HUES64 (cell line): ENCODE measurements around the gene CD74.
"Not testable (repeated sequence)": the region's sequence is repeated elsewhere in the genome, so short reads cannot be mapped to it uniquely, and the experiment has no call there.

Experiments
- H3K27ac ChIP-seq: 2 replicates; pipeline ENCODE4 v1.7.0; 2013; ENCODE audit warnings: low read depth, low read length, inconsistent platforms
- H3K27me3 ChIP-seq: 2 replicates; pipeline ENCODE4 v1.6.1; 2013; ENCODE audit warnings: mild to moderate bottlenecking, low read length; ENCODE audit not compliant: insufficient read depth
- H3K36me3 ChIP-seq: 2 replicates; pipeline ENCODE4 v1.6.1; 2013; ENCODE audit warnings: mild to moderate bottlenecking, low read length; ENCODE audit not compliant: insufficient read depth
- H3K4me1 ChIP-seq: 2 replicates; pipeline ENCODE4 v1.6.1; 2013; ENCODE audit warnings: mild to moderate bottlenecking, low read length, moderate library complexity; ENCODE audit not compliant: insufficient read depth
- H3K4me3 ChIP-seq: 2 replicates; pipeline ENCODE4 v1.5.1; 2013; ENCODE audit warnings: mild to moderate bottlenecking, low read length, moderate library complexity
- H3K9ac ChIP-seq: 2 replicates; pipeline ENCODE4 v1.6.1; 2013; ENCODE audit warnings: mild to moderate bottlenecking, low read depth, low read length
- H3K9me3 ChIP-seq: 2 replicates; pipeline ENCODE4 v1.6.1; 2013; ENCODE audit warnings: low read depth, low read length; ENCODE audit not compliant: insufficient read depth
- WGBS: fragments of 150-250, 120-280 bp; methylation state at CpG from one replicate; pipeline ENCODE4 v1.1.7; 2013; ENCODE audit warnings: missing lambda C conversion rate; 5-methylcytosine and 5-hydroxymethylcytosine counted together

Gene CD74

DNA sequence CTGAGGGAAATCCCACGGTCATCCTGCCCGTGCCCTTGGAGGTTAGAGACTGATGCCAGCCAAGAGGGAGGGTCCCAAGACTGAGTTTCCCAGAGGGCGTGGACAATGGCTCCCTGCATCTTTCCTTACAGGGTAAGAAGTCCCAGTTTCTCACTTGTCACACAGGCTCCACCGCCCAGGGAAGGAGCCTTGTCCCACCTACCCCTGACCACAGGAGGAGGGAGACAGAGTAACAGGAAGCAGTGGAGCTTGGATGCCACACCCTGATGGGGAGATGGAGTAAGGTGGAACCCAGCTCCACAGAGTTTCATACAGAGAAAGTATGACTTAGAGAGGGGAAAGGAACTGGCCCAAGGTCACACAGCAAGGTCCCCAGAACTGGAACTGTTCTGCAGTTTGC, 9.4 kb upstream of the CD74 start:
- WGBS: 57% methylated on average over 4 of the region's 4 CpGs
- no peak overlapping the region for H3K4me3 ChIP-seq
- H3K27me3 ChIP-seq: no peaks in the 10 kb centered on the region
- no peaks in the 10 kb centered on the region for H3K4me1 ChIP-seq
- no peaks in the 10 kb centered on the region for H3K36me3 ChIP-seq
- no peaks in the 10 kb centered on the region for H3K9me3 ChIP-seq
- no peak overlapping the region for H3K9ac ChIP-seq
- H3K27ac ChIP-seq: no peak overlapping the region

DNA sequence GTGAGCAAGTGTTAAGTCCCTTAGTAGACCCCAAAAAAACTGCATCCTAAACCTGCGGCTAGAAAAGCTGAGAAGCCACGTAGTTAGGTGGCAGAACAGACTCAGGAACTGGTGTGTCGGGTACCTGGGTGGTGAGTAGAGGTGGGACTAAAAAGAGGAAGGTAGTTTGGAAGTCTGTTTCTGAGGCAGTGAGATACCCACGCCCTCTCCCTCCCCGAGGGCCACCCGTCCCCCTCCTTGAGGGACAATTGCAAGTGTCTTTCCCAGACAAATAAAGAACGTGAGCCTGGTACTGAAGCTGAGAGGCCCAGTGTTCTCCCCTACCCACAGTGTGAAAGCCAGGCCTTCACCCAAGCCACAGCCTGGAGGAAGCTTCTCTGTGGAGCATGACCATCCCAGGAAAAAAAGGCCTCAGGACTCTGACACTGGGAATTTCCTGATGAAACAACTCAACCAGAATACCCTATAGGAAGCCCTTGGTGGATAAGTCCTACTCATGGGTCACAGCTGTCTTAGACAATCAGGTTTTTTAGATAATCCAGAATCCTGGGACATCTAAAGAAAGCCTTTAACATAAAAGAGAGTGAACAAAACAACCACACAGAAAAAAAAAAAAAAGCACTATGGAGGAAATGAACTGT, 7.0 kb upstream of the CD74 start:
- Histone ChIP-seq H3K27ac (no peak overlapping the region), H3K36me3 (no peaks in the 10 kb centered on the region), H3K9ac (no peak overlapping the region), H3K4me1 (no peaks in the 10 kb centered on the region), H3K9me3 (no peaks in the 10 kb centered on the region), H3K4me3 (no peak overlapping the region), H3K27me3 (no peaks in the 10 kb centered on the region)
- 78% methylated on average over 7 of the region's 7 CpGs for WGBS

DNA sequence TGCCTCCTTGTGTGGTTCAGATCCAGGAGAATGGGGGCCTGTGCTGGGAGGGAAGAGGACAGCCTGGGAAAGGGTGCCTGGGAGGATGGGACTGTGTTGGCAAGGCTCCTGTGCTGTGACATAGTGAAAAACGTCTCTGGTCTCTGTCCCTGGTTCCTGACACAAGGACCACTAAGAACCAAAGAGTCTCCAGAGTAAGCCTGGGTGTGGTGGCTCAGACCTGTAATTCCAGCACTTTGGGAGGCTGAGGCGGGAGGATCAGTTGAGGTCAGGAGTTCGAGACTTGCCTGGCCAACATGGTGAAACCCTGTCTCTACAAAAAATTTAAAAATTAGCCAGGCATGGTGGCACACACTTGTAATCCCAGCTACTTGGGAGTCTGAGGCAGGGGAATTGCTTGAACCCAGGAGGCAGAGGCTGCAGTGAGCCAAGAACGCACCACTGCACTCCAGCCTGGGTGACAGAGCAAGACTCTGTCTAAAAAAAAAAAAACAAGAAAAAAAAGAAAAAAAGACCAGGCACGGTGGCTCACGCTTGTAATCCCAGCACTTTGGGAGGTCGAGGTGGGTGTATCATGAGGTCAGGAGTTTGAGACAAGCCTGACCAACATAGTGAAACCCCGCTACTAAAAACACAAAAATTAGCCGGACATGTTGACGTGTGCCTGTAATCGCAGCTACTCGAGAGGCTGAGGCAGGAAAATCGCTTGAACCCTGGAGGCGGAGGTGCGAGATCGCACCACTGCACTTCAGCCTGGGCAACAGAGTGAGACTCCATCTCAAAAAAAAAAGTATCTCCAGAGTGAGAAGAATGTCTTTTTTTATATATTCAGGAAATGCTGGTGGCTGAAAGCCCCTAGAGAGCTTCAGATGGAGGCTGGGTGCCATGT, 1.4 kb upstream of the CD74 start:
- H3K27ac ChIP-seq, H3K9ac ChIP-seq, H3K36me3 ChIP-seq, H3K9me3 ChIP-seq, H3K4me3 ChIP-seq, H3K27me3 ChIP-seq: not testable (repeated sequence)
- WGBS: 93% methylated on average over 16 of the region's 16 CpGs
- peaks cover 13% of the 10 kb centered on the region for H3K4me1 ChIP-seq

DNA sequence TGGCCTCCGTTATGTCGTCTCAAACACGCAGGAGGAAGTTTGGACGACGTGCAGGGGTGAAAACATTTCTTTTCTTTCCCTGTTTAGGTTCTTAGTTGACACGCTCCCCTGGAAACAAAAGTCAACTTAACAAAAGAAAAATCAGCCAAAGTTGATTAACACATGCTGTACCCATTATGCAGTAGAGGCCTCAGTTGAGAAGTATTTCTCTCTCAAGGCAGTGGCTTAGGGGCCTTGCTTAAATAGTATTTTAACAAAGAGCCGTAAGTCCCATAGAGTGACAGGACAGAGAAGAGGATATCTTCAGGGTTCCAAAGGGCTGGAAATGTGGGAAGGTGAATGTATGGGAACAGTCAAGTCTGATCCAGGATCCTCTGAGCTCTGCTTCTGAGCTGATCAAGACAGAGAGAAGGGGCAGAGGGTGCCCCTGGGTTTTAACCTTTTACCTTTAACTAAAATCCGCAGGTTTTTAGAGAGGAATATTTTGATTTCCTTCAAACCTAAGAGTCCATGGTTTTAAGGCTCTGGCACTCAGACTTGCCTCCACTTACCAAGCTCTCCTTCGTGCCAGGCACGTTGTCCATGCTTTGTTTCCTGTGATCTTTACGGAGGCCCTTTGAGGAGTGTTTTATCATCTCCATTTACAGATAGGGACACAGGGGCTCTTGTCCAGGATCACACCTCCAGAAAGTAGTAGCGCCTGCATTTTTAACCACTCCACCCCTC, 629 bp upstream of the CD74 start:
- H3K4me3 ChIP-seq: peak overlapping the region; percentile 31
- 90% methylated on average over 12 of the region's 12 CpGs for WGBS
- H3K27ac ChIP-seq: peak overlapping the region; percentile 46; the same call in 1 of the 2 replicates
- H3K36me3 ChIP-seq: no peaks in the 10 kb centered on the region
- peak overlapping the region; percentile 42; the same call in 1 of the 2 replicates for H3K9ac ChIP-seq
- peaks cover 13% of the 10 kb centered on the region for H3K4me1 ChIP-seq
- H3K9me3 ChIP-seq: no peaks in the 10 kb centered on the region
- no peaks in the 10 kb centered on the region for H3K27me3 ChIP-seq

DNA sequence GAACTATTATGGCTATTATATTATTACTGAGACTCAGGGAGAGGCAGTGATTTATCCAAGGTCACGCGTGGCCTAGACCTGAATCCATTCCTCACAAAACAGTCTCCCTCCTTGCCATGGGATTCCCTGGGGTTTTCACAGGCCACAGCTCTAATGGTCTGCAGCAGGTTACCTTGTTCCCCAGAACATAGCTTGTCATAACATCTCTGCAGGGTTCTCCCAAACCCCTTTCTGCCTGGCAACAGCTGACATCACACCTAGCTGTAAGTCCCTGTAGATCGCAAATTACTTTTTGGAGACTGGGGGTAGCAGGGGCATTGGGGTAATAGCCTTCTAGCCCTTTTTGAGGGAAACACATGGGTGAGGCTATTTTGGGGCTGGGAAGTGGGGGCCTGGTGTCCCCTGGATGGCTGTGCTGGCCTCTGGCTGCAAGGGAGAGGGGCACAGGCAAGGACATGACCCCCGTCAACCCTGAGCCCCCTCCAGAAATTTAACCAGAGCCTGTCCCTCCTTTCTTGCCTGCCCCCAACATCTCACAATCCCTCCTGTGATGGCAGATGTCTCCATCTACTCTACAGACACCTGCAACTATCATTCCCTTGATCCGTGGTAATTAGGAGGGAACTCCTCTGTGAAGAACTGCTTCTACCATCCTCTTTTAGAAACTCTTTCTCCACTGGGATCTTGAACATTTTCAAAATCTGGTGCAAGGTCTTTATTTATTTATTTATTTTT, 1.3 kb downstream of the CD74 start:
- 96% methylated on average over 5 of the region's 5 CpGs for WGBS
- no peaks in the 10 kb centered on the region for H3K9me3 ChIP-seq
- H3K27me3 ChIP-seq: no peaks in the 10 kb centered on the region
- no peaks in the 10 kb centered on the region for H3K36me3 ChIP-seq
- H3K4me1 ChIP-seq: peaks cover 13% of the 10 kb centered on the region
- H3K4me3 ChIP-seq: no peak overlapping the region
- H3K9ac ChIP-seq: no peak overlapping the region
- no peak overlapping the region for H3K27ac ChIP-seq

DNA sequence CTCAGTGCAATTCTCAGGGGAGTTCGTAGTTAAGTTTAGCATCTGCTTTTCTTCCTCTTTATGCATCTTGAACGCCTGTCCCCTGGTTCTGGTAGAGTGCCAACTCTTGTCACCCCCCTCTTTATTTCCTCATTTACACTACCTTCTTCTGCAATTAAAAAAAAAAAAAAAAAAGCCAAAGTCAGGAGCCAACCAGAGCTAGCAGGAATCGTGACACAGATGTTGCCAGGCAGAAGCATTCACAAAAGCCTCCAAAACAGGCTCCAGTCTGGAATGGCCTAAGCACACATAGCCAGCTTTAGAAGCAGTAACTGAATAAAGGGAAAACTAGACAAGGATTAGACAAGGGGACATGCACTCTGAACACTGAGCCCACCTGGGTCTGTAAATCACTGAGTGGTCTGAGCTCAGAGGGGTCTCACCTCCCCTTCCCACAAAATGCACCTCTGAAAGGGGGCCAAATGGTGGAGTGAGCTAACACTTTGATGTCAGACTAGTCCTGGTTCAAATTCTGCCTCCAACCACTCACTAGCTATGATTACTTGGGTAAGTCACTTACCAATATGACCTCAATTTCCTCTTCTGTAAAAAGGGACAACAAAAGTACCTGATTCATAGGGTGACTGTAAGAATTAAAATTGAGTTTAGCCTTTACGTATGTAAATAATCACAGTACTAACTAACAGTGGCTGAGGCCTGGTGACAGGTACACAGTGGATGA, 2.0 kb downstream of the CD74 start:
- H3K9me3 ChIP-seq: no peaks in the 10 kb centered on the region
- H3K4me3 ChIP-seq: no peak overlapping the region
- no peaks in the 10 kb centered on the region for H3K36me3 ChIP-seq
- H3K27me3 ChIP-seq: no peaks in the 10 kb centered on the region
- peak overlapping the region; percentile 53; the same call in 1 of the 2 replicates for H3K27ac ChIP-seq
- H3K9ac ChIP-seq: no peak overlapping the region
- peaks cover 13% of the 10 kb centered on the region for H3K4me1 ChIP-seq
- 74% methylated on average over 4 of the region's 4 CpGs for WGBS

DNA sequence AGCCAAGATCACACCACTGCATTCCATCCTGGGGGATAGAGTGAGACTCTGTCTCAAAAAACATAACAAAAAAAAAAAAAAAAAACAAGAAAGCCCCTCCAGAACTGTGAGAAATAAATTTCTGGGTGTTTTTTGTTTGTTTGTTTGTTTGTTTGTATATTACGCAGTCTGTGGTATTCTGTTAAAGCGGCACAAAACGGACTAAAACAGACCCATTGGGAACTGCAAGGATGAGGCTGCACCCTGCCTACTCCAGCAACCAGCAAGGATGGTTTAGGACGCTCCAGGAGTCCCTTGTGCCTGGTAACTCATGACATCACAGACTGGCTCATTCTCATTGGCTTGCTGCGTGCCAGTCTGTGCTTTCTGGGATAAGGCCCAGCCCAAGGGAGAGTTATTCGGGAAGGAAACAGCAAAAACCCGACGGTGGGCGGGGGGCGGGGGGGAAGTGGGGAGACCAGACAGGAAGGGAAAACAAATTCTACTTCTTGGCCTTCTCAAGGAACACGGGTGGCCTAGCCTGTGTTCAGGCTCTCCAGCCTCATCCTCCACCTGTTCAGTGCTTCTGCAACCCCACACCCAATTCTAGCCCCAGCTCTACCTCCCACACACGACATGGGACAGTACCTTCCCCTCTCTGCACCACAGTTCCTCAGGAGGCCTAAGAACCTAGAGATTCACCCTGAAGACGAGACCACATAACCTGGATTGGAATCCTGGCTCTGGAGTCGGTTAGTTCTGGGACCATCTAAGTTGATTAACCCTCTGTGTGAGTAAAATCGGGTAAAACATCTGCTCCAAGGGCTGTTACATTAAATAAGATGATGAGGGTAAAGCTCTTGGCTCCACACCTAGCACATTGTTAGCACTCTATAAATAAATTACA, 2.8 kb downstream of the CD74 start:
- Histone ChIP-seq H3K27me3 (no peaks in the 10 kb centered on the region), H3K36me3 (no peaks in the 10 kb centered on the region), H3K4me1 (peaks cover 13% of the 10 kb centered on the region), H3K9ac (no peak overlapping the region; the same call in 1 of the 2 replicates), H3K9me3 (no peaks in the 10 kb centered on the region), H3K27ac (peak overlapping the region; percentile 25; the same call in 1 of the 2 replicates), H3K4me3 (peak overlapping the region; percentile 36)
- WGBS: 21% methylated on average over 15 of the region's 15 CpGs

DNA sequence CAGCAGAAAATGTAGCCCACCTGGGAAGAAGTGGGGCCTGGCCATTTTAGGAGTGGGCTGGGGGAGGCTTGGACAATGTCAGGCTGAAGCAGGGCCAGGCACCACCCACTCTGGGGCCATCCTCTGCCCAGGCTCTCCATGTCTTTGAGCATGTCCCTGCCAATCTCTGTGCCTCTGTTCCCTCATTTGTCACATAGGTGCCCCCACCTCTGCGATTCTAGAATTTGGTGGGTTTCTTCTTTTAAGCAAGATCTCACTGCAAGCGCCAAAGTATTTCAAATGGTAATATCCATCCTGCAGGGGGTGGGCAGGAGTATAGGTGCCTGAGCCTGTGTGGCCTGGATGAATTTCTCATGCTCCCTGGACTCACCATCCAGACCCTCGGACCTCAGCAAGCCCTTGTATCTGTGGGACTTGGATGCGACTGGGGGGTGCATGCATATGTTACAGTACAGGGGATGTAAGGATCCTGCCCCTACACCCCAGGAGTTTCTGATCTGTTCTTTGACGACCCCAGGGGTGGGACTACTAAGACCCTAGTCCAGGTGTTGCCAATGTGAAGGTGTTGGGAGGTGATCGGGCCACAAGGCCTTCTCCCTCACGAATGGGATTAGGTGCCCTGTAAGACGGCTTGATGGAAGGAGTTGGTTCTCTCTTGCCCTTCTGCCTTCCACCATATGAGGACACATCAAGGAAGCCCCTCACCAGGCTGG, 4.3 kb downstream of the CD74 start:
- H3K27me3 ChIP-seq: no peaks in the 10 kb centered on the region
- no peaks in the 10 kb centered on the region for H3K36me3 ChIP-seq
- no peaks in the 10 kb centered on the region for H3K9me3 ChIP-seq
- 92% methylated on average over 8 of the region's 8 CpGs for WGBS
- H3K4me3 ChIP-seq: no peak overlapping the region
- peaks cover 13% of the 10 kb centered on the region for H3K4me1 ChIP-seq
- H3K27ac ChIP-seq: no peak overlapping the region
- H3K9ac ChIP-seq: no peak overlapping the region

DNA sequence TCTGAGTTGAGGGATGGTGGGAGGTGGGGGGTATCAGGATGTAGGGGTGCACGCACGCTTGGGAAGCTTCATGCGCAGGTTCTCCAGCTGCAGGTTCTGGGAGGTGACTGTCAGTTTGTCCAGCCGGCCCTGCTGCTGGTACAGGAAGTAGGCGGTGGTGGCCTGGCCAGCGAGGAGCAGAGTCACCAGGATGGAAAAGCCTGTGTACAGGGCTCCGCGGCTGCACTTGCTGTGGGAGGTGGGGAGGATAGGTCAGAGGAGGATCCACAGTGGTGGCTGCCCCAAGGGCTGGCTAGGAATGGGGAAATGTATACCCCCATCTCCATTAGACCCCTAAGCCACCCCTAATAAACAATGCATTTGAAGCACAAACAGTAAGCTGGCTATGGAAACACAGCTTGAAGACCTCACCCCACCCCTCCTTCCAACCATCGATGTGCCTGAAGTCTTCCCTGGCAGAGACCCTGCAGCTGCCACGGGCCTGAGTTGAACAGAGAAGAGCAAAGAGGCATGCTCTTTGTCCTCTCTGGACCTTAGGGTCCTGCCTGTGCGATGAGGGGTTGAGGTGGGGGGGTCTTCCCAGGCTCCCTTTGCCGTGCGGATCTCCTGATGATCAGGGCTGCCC, 5.5 kb downstream of the CD74 start:
- no peak overlapping the region for H3K27ac ChIP-seq
- 92% methylated on average over 13 of the region's 13 CpGs for WGBS
- no peaks in the 10 kb centered on the region for H3K9me3 ChIP-seq
- H3K4me3 ChIP-seq: no peak overlapping the region
- H3K4me1 ChIP-seq: peaks cover 5% of the 10 kb centered on the region
- no peak overlapping the region for H3K9ac ChIP-seq
- H3K27me3 ChIP-seq: no peaks in the 10 kb centered on the region
- H3K36me3 ChIP-seq: peaks cover 10% of the 10 kb centered on the region
